ENCODE data around the gene USP6.
"Not testable (repeated sequence)": the region's sequence is repeated elsewhere in the genome, so short reads cannot be mapped to it uniquely, and the experiment has no call there.

USP6 gene

GRCh38 chr17:5110816-5111215 is 5.0 kb upstream of the USP6 start:
- DNase-seq (ENCODE audit: low spot score in 2 of 2) (no peak), ATAC-seq (ENCODE audit: low read depth) (peak; percentile 26)
- peak overlapping the region; percentile 72 for H3K27ac Mint-ChIP-seq
- no peaks in the 10 kb centered on the region for H3K27me3 Mint-ChIP-seq
- peaks cover 2% of the 10 kb centered on the region for H3K9me3 Mint-ChIP-seq
- H3K4me3 Mint-ChIP-seq = peak overlapping the region; percentile 92
- peaks cover 32% of the 10 kb centered on the region for H3K36me3 Mint-ChIP-seq
- peaks cover 13% of the 10 kb centered on the region for H3K4me1 Mint-ChIP-seq

GRCh38 chr17:5111402-5112204 is 4.2 kb upstream of the USP6 start, which contains the start of gene ZNF232:
Gene ZNF232 (minus strand): TSS chr17:5111878. CDS start chr17:5111822, 56 bp downstream.
- peaks cover 2% of the 10 kb centered on the region for H3K9me3 Mint-ChIP-seq
- H3K27me3 Mint-ChIP-seq = peaks cover 2% of the 10 kb centered on the region
- H3K27ac Mint-ChIP-seq = peak within 1 kb of the TSS; percentile 72
- H3K36me3 Mint-ChIP-seq = peaks cover 25% of the 10 kb centered on the region
- peak within 1 kb of the TSS; percentile 92 for H3K4me3 Mint-ChIP-seq
- DNase-seq (ENCODE audit: low spot score in 2 of 2) (peak; percentile 83 to 91), ATAC-seq (ENCODE audit: low read depth) (peak; percentile 90)
- peaks cover 13% of the 10 kb centered on the region for H3K4me1 Mint-ChIP-seq

DNA sequence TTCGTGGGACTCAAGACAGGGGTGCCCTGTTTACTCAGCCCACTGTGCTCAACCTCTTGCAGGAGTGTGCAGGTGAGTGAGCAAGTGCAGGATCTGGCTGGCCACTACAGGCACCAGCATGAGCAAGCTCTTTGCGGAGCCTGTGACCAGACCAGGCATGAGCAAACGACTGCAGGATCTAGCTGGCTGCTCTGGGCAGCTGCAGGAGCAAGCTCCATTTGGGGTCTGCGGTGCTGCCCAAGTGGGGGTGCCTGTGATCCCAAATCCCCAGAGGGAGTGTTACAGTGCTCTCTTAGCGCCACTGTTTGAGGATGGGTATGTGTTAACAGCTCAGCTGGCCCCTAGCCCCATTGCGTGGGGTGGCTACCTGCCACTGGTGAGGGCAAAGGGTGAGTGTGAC is 2.4 kb downstream of the USP6 start:
- no peak overlapping the region for H3K27ac Mint-ChIP-seq
- no peak overlapping the region for H3K4me3 Mint-ChIP-seq
- H3K4me1 Mint-ChIP-seq = no peaks in the 10 kb centered on the region
- ATAC-seq (ENCODE audit: low read depth) = no peak
- H3K36me3 Mint-ChIP-seq = peaks cover 6% of the 10 kb centered on the region
- H3K27me3 Mint-ChIP-seq = peaks cover 15% of the 10 kb centered on the region
- H3K9me3 Mint-ChIP-seq = peaks cover 4% of the 10 kb centered on the region
- DNase-seq (ENCODE audit: low spot score in 2 of 2) = no peak

DNA sequence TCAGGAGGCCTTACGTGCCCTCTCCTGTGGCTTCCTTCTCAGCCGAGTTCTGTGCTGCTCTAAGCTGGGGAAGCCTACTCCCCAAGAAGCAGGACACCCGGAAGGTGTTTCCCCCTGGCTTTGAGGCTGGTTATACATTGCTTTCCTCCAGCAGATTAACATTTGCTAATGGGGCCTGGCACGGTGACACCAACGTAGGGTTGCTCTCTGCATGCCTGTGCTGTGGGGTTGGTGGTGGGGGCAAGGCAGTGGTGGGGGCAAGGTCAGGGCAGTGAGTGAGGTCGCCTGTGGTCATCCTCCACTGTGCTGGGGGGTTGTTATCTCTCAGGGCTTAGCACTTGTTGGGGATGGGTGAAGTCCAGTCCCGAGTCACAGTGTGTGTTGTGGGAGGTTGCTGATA is 4.2 kb downstream of the USP6 start:
- DNase-seq (ENCODE audit: low spot score in 2 of 2) (no peak), ATAC-seq (ENCODE audit: low read depth) (no peak)
- Mint-ChIP-seq H3K4me1 (no peaks in the 10 kb centered on the region), H3K36me3 (no peaks in the 10 kb centered on the region), H3K27me3 (peaks cover 24% of the 10 kb centered on the region), H3K9me3 (peaks cover 4% of the 10 kb centered on the region), H3K27ac (no peak overlapping the region), H3K4me3 (no peak overlapping the region)

- not testable (repeated sequence) for H3K27ac Mint-ChIP-seq; H3K36me3 Mint-ChIP-seq; H3K4me1 Mint-ChIP-seq; H3K4me3 Mint-ChIP-seq; DNase-seq (ENCODE audit: low spot score in 2 of 2); H3K9me3 Mint-ChIP-seq; ATAC-seq (ENCODE audit: low read depth)
- H3K27me3 Mint-ChIP-seq = peaks cover 24% of the 10 kb centered on the region
Measured at GRCh38 chr17:5120436-5121185, 4.8 kb downstream of the USP6 start.

DNA sequence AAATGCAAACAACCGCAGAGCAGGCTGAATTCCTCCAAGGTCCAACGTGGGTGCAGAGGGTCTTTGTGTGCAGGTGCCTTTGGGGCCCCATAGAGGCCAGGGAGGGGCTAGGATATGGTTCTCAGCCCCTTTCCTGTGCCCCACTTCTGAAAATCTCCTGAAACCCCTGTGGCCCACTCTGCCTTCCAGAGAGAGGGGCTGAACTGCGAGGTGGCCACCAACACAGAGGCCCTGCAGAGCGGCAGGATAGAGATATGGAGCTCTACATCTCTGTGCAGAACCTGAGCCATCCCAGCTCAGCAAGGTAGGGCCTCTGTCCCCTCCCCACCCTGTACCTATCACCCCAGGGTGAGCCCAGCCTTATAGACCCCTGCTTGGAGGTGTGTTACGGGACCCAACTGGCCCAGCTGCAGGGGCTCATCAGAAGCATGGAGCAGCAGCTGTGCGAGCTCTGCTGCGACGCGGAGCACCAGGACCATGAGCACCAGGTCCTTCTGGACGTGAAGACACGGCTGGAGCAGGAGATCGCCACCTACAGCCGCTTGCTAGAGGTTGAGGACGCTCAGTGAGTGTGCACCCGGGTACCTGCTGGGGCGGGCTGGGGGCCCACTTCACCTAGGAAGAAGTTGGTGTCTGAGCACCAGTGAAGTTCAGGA is 5.5 kb downstream of the USP6 start:
- H3K27me3 Mint-ChIP-seq = peaks cover 24% of the 10 kb centered on the region
- ATAC-seq (ENCODE audit: low read depth) = no peak
- no peak for DNase-seq (ENCODE audit: low spot score in 2 of 2)
- no peaks in the 10 kb centered on the region for H3K36me3 Mint-ChIP-seq
- H3K4me1 Mint-ChIP-seq = no peaks in the 10 kb centered on the region
- peak overlapping the region; percentile 37 for H3K4me3 Mint-ChIP-seq
- H3K9me3 Mint-ChIP-seq = peaks cover 4% of the 10 kb centered on the region
- H3K27ac Mint-ChIP-seq = no peak overlapping the region

GRCh38 chr17:5122056-5122455 is 6.2 kb downstream of the USP6 start:
- peaks cover 22% of the 10 kb centered on the region for H3K27me3 Mint-ChIP-seq
- not testable (repeated sequence) for H3K36me3 Mint-ChIP-seq; H3K4me1 Mint-ChIP-seq; ATAC-seq (ENCODE audit: low read depth); H3K27ac Mint-ChIP-seq; H3K9me3 Mint-ChIP-seq; DNase-seq (ENCODE audit: low spot score in 2 of 2)
- H3K4me3 Mint-ChIP-seq = peak overlapping the region; percentile 37

DNA sequence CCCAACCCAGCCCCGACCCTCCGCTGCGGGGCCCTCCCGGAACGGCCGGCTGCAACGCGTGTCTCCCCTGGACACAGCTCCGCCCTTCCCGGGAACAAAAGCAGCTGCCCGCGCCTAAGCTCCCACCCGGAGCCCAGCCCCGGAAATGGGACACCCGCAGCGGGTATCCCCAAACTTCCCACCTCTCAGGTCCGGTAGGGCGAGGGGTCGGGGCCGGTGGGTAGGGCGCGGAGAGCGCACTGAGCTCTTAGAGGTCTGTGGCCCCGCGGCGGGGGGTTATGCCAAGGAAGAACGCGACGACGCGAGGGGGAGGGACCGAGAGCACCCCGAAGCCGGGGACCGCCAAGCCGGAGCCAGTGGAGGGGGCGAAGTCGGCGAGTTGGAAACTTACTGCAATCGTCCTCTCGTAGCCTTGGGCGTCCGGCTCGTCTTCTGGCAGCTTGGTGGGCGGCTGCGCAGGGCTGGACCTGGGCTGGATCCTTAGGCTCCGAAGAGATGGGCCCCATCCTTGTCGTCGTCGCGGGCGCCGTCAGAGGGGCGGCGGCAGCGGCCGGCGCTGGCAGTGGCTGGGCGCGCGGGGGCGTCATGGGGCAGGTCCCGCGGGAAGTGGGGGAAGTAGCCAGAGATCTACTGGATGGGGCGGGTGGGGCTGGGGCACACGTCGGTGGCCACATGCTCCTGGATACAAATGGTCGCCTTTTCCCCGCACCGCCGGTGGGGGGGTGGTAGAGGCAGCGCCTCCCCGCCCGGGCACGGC is 6.9 kb downstream of the USP6 start:
- Mint-ChIP-seq H3K27ac (no peak overlapping the region), H3K4me1 (no peaks in the 10 kb centered on the region), H3K27me3 (peaks cover 24% of the 10 kb centered on the region), H3K9me3 (peaks cover 4% of the 10 kb centered on the region), H3K4me3 (peak overlapping the region; percentile 37), H3K36me3 (no peaks in the 10 kb centered on the region)
- DNase-seq (ENCODE audit: low spot score in 2 of 2) (no peak), ATAC-seq (ENCODE audit: low read depth) (peak; percentile 65)

- H3K27me3 Mint-ChIP-seq = peaks cover 23% of the 10 kb centered on the region
- ATAC-seq (ENCODE audit: low read depth) (no peak), DNase-seq (ENCODE audit: low spot score in 2 of 2) (no peak)
- H3K4me1 Mint-ChIP-seq = no peaks in the 10 kb centered on the region
- H3K9me3 Mint-ChIP-seq = peaks cover 2% of the 10 kb centered on the region
- H3K36me3 Mint-ChIP-seq = no peaks in the 10 kb centered on the region
- H3K27ac Mint-ChIP-seq = no peak overlapping the region
- H3K4me3 Mint-ChIP-seq = peak overlapping the region; percentile 12
Measured at GRCh38 chr17:5123343-5124124, 7.7 kb downstream of the USP6 start.

DNA sequence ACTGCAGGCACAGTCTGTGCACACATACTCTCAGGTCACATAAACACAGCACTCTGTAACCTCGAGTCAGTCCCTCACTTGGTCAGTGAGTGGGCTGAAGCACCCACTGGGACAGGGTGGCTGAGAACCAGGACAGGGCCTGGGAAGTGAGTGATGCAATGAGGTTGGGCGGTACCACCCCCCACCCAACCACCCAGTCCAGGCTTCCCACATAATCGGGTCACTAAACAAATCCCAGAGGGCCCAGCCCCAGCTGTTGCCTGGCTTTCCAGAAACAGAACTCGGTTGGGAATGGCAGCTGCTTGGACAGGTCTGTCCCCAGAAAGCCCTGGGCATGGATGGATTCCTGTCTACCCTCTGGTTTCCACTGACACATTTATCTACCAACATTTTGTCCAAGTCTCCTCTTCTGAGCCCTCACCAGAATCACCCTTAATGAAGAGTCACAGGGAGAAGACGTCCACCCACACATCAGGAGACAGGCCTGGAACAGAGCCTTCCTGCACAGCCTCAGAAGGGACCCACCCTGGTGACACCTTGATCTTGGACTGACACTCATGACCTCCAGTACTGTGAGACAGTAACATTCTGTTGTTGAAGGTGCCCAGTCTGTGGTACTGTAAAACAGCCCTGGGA is 8.4 kb downstream of the USP6 start:
- H3K36me3 Mint-ChIP-seq; H3K4me1 Mint-ChIP-seq; ATAC-seq (ENCODE audit: low read depth); H3K9me3 Mint-ChIP-seq; DNase-seq (ENCODE audit: low spot score in 2 of 2); H3K27ac Mint-ChIP-seq: not testable (repeated sequence)
- Mint-ChIP-seq H3K4me3 (peak overlapping the region; percentile 12), H3K27me3 (peaks cover 23% of the 10 kb centered on the region)

DNA sequence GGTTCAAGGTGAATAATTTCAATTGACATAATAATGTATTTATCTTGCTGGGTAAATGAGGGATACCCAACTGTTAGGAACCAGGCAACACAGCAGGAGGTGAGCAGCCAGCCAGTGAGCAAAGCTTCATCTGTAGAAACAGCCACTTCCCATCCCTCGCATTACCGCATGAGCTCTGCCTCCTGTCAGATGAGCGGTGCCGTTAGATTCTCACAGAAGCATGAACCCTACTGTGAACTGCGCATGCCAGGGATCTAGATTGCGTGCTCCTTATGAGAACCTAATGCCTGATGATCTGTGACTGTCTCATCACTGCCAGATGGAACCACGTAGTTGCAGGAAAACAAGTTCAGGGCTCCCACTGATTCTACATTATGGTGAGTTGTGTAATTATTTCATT is 9.1 kb downstream of the USP6 start:
- not testable (repeated sequence) for ATAC-seq (ENCODE audit: low read depth); H3K4me1 Mint-ChIP-seq; H3K9me3 Mint-ChIP-seq; H3K36me3 Mint-ChIP-seq; DNase-seq (ENCODE audit: low spot score in 2 of 2); H3K4me3 Mint-ChIP-seq; H3K27ac Mint-ChIP-seq
- peaks cover 23% of the 10 kb centered on the region for H3K27me3 Mint-ChIP-seq

DNA sequence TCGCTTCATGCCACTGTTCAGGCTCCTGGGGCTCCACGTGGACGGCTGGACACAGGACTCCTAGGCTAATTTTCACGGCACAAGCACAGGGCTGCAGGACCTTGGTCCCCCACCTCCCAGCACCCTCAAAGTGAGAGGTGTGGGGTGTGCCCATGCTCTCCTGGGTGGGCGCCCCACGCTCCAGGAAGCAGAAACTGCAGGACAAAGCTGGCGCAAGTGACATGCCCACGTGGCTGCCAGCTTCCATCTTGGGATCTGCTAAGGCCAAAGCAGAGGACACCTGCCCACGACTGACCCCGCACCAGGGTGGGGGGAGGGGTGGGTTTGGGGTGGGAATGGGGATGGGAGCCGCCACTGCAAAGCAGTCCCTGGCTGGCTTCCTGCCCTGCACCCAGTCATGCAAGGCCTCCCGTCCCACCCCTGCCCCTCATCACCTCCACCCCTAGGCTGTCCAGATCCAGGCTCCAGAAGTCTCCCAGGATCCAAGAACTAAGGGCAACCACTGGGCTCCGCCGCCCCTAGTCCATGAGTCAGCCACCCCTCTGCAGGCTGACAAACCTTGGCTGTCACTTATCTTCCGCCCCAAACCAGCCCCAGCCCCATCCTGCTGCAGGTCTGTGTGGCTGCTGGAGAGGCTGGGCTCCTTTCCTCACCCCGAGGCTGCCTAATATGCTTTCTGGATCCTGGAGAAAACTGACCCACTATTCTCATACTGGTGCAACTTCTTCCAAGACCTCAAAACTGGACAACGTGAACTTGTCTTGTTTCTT is 11.1 kb downstream of the USP6 start:
- Mint-ChIP-seq H3K4me1 (no peaks in the 10 kb centered on the region), H3K36me3 (no peaks in the 10 kb centered on the region), H3K9me3 (no peaks in the 10 kb centered on the region), H3K4me3 (no peak overlapping the region), H3K27me3 (peaks cover 23% of the 10 kb centered on the region), H3K27ac (no peak overlapping the region)
- DNase-seq (ENCODE audit: low spot score in 2 of 2) (peak in 1 of 2 donors; percentile 5), ATAC-seq (ENCODE audit: low read depth) (no peak)

All from memory B cell (primary cell).